Sigmoid colon (tissue), 7 donors: ENCODE measurements around the gene WDR62. TPM values are rescaled to one million over a fixed set of nuclear protein-coding genes. Genes with fewer than 3 reads are reported as not detected.

Experiments used
- DNase-seq: peaks from one replicate; pipeline ENCODE4 v3.0.0-alpha.2; 2019
- H3K27ac ChIP-seq, 4 donors: fragments of 200-600 bp; sonication (generic); one replicate each; pipeline ENCODE4 v1.5.1; 2016 to 2019; ENCODE audit warnings: mild to moderate bottlenecking in 1 of 4
- H3K27me3 ChIP-seq, 3 donors: fragments of 200-600 bp; sonication (generic); one replicate each; pipeline ENCODE4 v1.5.1; 2019; ENCODE audit warnings: mild to moderate bottlenecking in 1 of 3
- H3K36me3 ChIP-seq, 4 donors: fragments of 200-600 bp; sonication (generic); one replicate each; pipeline ENCODE4 v1.5.1; 2016 to 2019
- H3K4me1 ChIP-seq, 4 donors: fragments of 200-600 bp; sonication (generic); one replicate each; pipeline ENCODE4 v1.5.1; 2017 to 2019
- H3K4me3 ChIP-seq, 4 donors: fragments of 200-600 bp; sonication (generic); one replicate each; pipeline ENCODE4 v1.5.1; 2017 to 2019; ENCODE audit warnings: mild to moderate bottlenecking in 2 of 4, moderate library complexity in 1 of 4
- H3K9me3 ChIP-seq, 4 donors: fragments of 200-600 bp in 3 of 4; sonication (generic) in 3 of 4; one replicate each; pipeline versions ENCODE4 v1.5.1 to v1.6.1; 2013 to 2019
- EP300 ChIP-seq, 4 donors: sonication (generic); formaldehyde crosslinking; IDR thresholded peaks; one replicate each; pipeline ENCODE4 v1.6.1; 2017; ENCODE audit warnings: antibody characterized with exemption in 4 of 4
- POLR2A ChIP-seq, 2 donors: fragments of 450-650 bp; IDR thresholded peaks; one replicate each; pipeline ENCODE4 v1.6.1; 2016; ENCODE audit warnings: antibody characterized with exemption in 2 of 2, mild to moderate bottlenecking in 2 of 2, moderate library complexity in 2 of 2
- POLR2AphosphoS5 ChIP-seq, 4 donors: sonication (generic); formaldehyde crosslinking; IDR thresholded peaks; one replicate each; pipeline ENCODE4 v1.6.1; 2017; ENCODE audit warnings: antibody characterized with exemption in 4 of 4
- WGBS, 2 donors: extraction: QIAGEN DNeasy Blood & Tissue Kit; methylation state at CpG; one replicate each; pipeline ENCODE4 v1.1.7; 2013; 5-methylcytosine and 5-hydroxymethylcytosine counted together
- intact Hi-C: fragments of 100-400 bp; cut with DNase I; formaldehyde crosslinking; loops from one replicate; pipeline ENCODE4 v1.15.1; 2023
- polyA plus RNA-seq, 3 donors: library from polyadenylated mRNA; stranded (reverse); fragments of 200-250 nt; gene quantifications; one replicate each; pipeline ENCODE4 v1.2.3, GENCODE V29; 2013
- total RNA-seq, 4 donors: library from RNA; depleted of rRNA; stranded (reverse); fragments of >200 nt; gene quantifications; one replicate each; pipeline ENCODE4 v1.1.0, GENCODE V29; 2016
- TF ChIP-seq, protein P1 (sequence below), 4 experiments: fragments of 450-650 bp in 3 of 4; fragments of 200-600 bp in 1 of 4; IDR thresholded peaks; one replicate each; pipeline ENCODE4 v1.5.1; 2016 to 2019; ENCODE audit warnings: antibody characterized with exemption in 4 of 4, mild to moderate bottlenecking in 3 of 4, moderate library complexity in 2 of 4
- donor health status: healthy with polysubstance abuse.
- donor health status: Bipolar disorder and iron deficiency.
- donor health status: healthy.

Gene WDR62
- total RNA-seq (1 to 10 TPM in 1 of 4 donors, under 1 TPM in 3; 0.16 to 1.1 (median 0.32) TPM), polyA plus RNA-seq (1 to 10 TPM in 1 of 3 donors, under 1 TPM in 2; under 0.01 to 6.8 (median 0.69) TPM)

DNA sequence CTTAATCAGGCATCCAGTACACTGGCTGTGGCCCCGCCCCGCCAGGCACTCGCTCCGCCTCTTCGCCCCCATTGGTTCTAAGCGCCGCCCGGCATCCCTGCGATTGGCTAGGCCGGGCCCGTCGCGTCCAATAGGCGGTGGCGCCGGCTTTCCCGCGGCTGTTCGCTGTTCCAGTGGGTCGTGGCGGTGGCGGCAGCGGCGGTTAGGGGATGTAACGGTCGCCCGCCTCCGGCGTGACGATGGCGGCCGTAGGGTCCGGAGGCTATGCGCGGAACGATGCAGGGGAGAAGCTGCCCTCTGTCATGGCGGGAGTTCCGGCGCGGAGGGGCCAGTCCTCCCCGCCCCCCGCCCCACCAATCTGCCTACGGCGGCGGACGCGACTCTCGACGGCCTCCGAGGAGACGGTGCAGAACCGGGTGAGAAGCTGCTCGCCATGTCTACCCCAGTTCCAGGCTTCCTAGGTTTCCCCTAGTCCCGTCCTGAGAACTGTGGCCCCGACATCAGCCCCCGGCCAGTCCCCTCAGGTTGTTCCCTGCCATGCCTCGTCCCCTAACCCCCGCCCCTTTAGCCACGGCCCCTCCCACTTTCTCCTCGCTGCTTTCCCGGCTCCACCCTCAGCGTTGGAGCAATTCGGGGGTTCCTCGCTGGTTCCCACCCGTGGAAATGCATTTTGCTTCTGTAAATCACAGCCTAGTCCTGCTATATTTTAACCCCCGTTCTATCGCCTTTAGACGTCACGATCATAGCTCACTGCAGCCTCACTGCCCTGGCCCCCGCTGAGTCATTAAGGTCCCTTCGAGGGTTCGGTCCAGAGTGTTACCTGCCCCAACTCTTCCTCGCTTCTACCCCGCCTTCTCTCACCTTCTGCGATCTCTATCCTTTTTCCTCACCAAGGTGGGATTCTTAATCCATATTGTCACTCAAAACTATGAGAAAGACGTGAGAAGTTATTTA, at the start of gene WDR62:
Gene WDR62, plus strand, starts transcription at position 165 of the 954 bp plus-strand sequence. Its CDS starts 75 bp downstream, at position 240.
- WGBS, 2 donors, result 1% methylated on average over 76 of the region's 76 CpGs
- Histone ChIP-seq H3K27me3 (no peaks in the 10 kb centered on the region), H3K4me1 (peaks cover 0 to 18% (median 17%) of the 10 kb centered on the region in 4 donors), H3K36me3 (no peaks in the 10 kb centered on the region), H3K27ac (peak within 1 kb of the TSS; percentile 90 to 95 (median 93)), H3K9me3 (no peaks in the 10 kb centered on the region), H3K4me3 (peak within 1 kb of the TSS; percentile 52 to 69 (median 64))
- peak; percentile 97 for DNase-seq
- TF ChIP-seq POLR2AphosphoS5 (IDR thresholded peaks at IDR 0.05) (no peak), POLR2A (IDR thresholded peaks at IDR 0.05) (no peak), EP300 (IDR thresholded peaks at IDR 0.05) (no peak)
- TF ChIP-seq, protein P1, sequence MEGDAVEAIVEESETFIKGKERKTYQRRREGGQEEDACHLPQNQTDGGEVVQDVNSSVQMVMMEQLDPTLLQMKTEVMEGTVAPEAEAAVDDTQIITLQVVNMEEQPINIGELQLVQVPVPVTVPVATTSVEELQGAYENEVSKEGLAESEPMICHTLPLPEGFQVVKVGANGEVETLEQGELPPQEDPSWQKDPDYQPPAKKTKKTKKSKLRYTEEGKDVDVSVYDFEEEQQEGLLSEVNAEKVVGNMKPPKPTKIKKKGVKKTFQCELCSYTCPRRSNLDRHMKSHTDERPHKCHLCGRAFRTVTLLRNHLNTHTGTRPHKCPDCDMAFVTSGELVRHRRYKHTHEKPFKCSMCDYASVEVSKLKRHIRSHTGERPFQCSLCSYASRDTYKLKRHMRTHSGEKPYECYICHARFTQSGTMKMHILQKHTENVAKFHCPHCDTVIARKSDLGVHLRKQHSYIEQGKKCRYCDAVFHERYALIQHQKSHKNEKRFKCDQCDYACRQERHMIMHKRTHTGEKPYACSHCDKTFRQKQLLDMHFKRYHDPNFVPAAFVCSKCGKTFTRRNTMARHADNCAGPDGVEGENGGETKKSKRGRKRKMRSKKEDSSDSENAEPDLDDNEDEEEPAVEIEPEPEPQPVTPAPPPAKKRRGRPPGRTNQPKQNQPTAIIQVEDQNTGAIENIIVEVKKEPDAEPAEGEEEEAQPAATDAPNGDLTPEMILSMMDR (IDR thresholded peaks at IDR 0.05), result no peak
- intact Hi-C loops, result loop anchor here (1.0 to 10.0 kb wide), 5 partner anchors 43 to 300 kb away; partner anchors contain the start of genes ALKBH6, HSPB6, LRFN3 and POLR2I

DNA sequence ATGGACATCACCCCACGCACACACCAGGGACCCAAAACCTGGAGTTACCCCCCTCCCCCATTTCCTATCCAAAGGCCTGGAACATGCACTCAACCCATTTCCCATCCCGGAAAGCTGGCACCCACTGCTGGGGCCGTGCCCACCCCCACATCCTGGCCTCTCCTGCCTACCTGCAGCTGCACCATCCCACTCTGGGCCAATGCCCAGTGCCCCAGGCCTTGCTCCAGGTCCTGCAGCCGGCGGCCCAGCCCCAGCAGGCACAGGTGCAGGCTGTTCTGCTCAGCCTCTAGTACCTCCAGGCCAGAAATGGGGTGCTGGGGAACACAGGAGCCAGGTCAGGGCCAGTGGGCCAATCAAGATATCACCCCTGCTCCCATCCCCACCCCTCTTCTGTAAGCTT, 47.7 kb upstream of the WDR62 start:
- peaks cover 0 to 22% (median 17%) of the 10 kb centered on the region in 4 donors for H3K4me1 ChIP-seq
- WGBS, 2 donors, result 93% methylated on average over 5 of the region's 5 CpGs
- intact Hi-C loops, result no loop called here
- H3K36me3 ChIP-seq, result peaks cover 0 to 9% (median 0%) of the 10 kb centered on the region in 4 donors
- DNase-seq, result no peak
- no peak overlapping the region for H3K27ac ChIP-seq
- H3K9me3 ChIP-seq, result no peaks in the 10 kb centered on the region
- H3K27me3 ChIP-seq, result no peaks in the 10 kb centered on the region
- TF ChIP-seq EP300 (IDR thresholded peaks at IDR 0.05) (no peak), POLR2A (IDR thresholded peaks at IDR 0.05) (no peak), POLR2AphosphoS5 (IDR thresholded peaks at IDR 0.05) (no peak)
- TF ChIP-seq, protein P1 (IDR thresholded peaks at IDR 0.05), result no peak
- H3K4me3 ChIP-seq, result no peak overlapping the region

DNA sequence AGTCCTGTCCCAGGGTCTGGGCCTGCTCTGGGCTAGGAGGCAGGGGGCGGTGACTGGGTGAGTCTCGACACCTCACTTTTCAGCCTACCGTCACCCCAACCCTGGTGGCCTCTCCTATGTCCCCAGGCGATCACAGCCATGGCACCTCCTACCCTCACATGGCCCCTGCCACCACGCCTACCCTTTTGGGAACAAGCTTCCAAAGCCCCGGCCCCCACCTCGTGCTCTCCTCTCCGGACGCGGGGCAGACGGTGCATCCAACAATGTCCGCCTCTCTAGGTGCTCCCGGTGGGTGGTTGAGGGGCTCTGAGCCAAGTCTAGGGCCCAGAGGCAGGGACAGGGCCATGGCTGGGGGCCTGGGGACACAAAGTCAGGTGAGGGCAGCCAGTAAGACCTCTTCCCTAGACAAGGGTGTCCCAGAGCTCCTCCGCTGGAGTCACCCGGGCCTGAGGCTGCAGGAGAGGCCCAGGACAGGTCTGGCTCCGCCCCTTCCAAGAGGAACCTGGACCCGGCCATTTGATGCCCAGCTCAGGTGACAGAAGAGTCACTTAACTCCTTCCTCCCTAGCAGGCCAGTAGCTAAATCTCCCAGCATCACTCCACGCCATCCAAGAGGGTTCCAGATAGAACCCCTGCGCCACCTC, 46.2 kb upstream of the WDR62 start, which contains the start of gene SYNE4:
Gene SYNE4, minus strand, starts transcription at position 478 of the 643 bp plus-strand sequence. Its CDS starts 132 bp downstream, at position 346.
- H3K4me1 ChIP-seq, result peaks cover 0 to 27% (median 23%) of the 10 kb centered on the region in 4 donors
- intact Hi-C loops, result no loop called here
- TF ChIP-seq POLR2AphosphoS5 (IDR thresholded peaks at IDR 0.05) (no peak), EP300 (IDR thresholded peaks at IDR 0.05) (no peak), POLR2A (IDR thresholded peaks at IDR 0.05) (no peak)
- TF ChIP-seq, protein P1 (IDR thresholded peaks at IDR 0.05), result no peak

DNA sequence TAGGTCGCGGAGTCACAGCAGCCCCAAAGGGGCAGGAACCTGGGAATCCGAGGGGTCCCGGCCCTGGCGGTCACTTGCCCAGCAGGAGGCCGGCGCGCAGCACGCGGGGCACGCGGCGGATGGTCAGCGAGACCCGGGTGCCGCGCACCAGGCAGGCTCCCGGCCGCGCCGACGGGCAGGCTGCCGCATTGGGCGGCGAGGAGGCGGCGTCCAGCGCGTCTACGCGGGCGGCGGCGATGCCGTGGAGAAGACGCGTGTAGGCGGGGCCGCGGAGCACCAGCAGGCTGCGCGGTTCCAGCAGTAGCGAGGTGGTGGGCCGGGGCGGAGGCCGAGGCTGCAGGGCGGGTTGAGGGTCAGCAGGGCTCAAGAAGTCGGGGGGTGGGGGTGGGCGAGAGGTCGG, 45.5 kb upstream of the WDR62 start:
- H3K4me3 ChIP-seq, result peak overlapping the region; percentile 29 to 48 (median 44)
- H3K4me1 ChIP-seq, result peaks cover 0 to 30% (median 26%) of the 10 kb centered on the region in 4 donors
- TF ChIP-seq, protein P1 (IDR thresholded peaks at IDR 0.05), result no peak
- no peak for TF ChIP-seq POLR2A (IDR thresholded peaks at IDR 0.05)
- TF ChIP-seq EP300 (IDR thresholded peaks at IDR 0.05), result no peak
- TF ChIP-seq POLR2AphosphoS5 (IDR thresholded peaks at IDR 0.05), result peak; percentile 62 to 81 (median 70)
- H3K27me3 ChIP-seq, result no peaks in the 10 kb centered on the region
- no peaks in the 10 kb centered on the region for H3K9me3 ChIP-seq
- no peaks in the 10 kb centered on the region for H3K36me3 ChIP-seq
- H3K27ac ChIP-seq, result peak overlapping the region; percentile 75 to 81 (median 79)
- 1 to 2% methylated on average over 50 of the region's 50 CpGs for WGBS, 2 donors
- DNase-seq, result peak; percentile 90
- intact Hi-C loops, result no loop called here

More for the DNA sequence above, 46.2 kb upstream of the WDR62 start, which contains the start of gene SYNE4:
- 31 to 58% methylated on average over 19 of the region's 19 CpGs for whole genome bisulfite sequencing, 2 donors
- Histone ChIP-seq H3K27ac (peak within 1 kb of the TSS; percentile 75 to 81 (median 79)), H3K9me3 (no peaks in the 10 kb centered on the region), H3K4me3 (peak within 1 kb of the TSS; percentile 29 to 48 (median 44)), H3K27me3 (no peaks in the 10 kb centered on the region), H3K36me3 (peaks cover 0 to 5% (median 0%) of the 10 kb centered on the region in 4 donors)
- peak; percentile 72 for DNase-seq
